GF-D8 (cell line): ENCODE data around the gene MICAL1.
A peak's percentile ranks its signal among the peaks of the same experiment; 100 is the strongest.

Source experiments
- DNase-seq: peaks from one replicate; lab custom pipeline; 2025; lab: John Stamatoyannopoulos, UW

The MICAL1 gene

GRCh38 chr6:109455437-109456110, at the start of gene MICAL1:
MICAL1 (minus strand) TSS chr6:109455772; CDS start chr6:109454196, 1,576 bp downstream.
- DNase-seq = no peak

- peak; percentile 22 for DNase-seq
Observed at GRCh38 chr6:109503327-109504224, 48.0 kb upstream of the MICAL1 start.

GRCh38 chr6:109498936-109499335, 43.4 kb upstream of the MICAL1 start:
- DNase-seq = no peak

GRCh38 chr6:109498052-109498451, 42.5 kb upstream of the MICAL1 start:
- DNase-seq = no peak

- DNase-seq = no peak
Observed at GRCh38 chr6:109496036-109496772, 40.6 kb upstream of the MICAL1 start.

GRCh38 chr6:109493865-109494264, 38.3 kb upstream of the MICAL1 start:
- no peak for DNase-seq

- no peak for DNase-seq
Observed at GRCh38 chr6:109491207-109491938, 35.8 kb upstream of the MICAL1 start.

- no peak for DNase-seq
Observed at GRCh38 chr6:109490713-109491112, 35.1 kb upstream of the MICAL1 start.

- DNase-seq = no peak
Observed at GRCh38 chr6:109488001-109488400, 32.4 kb upstream of the MICAL1 start.

- DNase-seq = no peak
Observed at GRCh38 chr6:109486068-109486467, 30.5 kb upstream of the MICAL1 start.

- DNase-seq = no peak
Observed at GRCh38 chr6:109485266-109485935, 29.8 kb upstream of the MICAL1 start.

- no peak for DNase-seq
Observed at GRCh38 chr6:109484122-109484521, 28.6 kb upstream of the MICAL1 start.

- no peak for DNase-seq
Observed at GRCh38 chr6:109483735-109484057, 28.1 kb upstream of the MICAL1 start.

GRCh38 chr6:109482905-109483734, 27.5 kb upstream of the MICAL1 start, which contains the start of gene ZBTB24:
ZBTB24 (minus strand) TSS chr6:109483219; CDS start chr6:109482026, 1,193 bp downstream.
- peak; percentile 56 for DNase-seq

- no peak for DNase-seq
Observed at GRCh38 chr6:109480993-109481480, 25.5 kb upstream of the MICAL1 start.

GRCh38 chr6:109478841-109479624, 23.5 kb upstream of the MICAL1 start:
- no peak for DNase-seq

GRCh38 chr6:109478222-109478805, 22.7 kb upstream of the MICAL1 start:
- DNase-seq = no peak

- no peak for DNase-seq
Observed at GRCh38 chr6:109477725-109478124, 22.2 kb upstream of the MICAL1 start.

GRCh38 chr6:109477184-109477583, 21.6 kb upstream of the MICAL1 start:
- DNase-seq = no peak
